IMR-90 (cell line): ENCODE data around the gene GRIN2A. TPM values are rescaled to one million over a fixed set of nuclear protein-coding genes. Genes with fewer than 3 reads are reported as not detected.

Source experiments
- ATAC-seq: fragments of 200-7000 bp; cut with Tn5 transposase; 2 replicates; pipeline ENCODE4 v1.9.1; 2020; ENCODE audit warnings: low read depth, mild to moderate bottlenecking, moderate library complexity
- BruUV-seq: library from RNA; stranded (reverse); fragments of 400-500 nt; replicated peaks from 2 replicates; lab custom pipeline; 2021; lab: Mats Ljungman, UMichigan
- CTCF ChIA-PET: fragments of 300-600 bp; formaldehyde crosslinking; extraction: SDS; loops from one replicate; lab custom pipeline; 2021; ENCODE audit warnings: antibody characterized with exemption; lab: Yijun Ruan, JAX
- POLR2A ChIA-PET: fragments of 300-600 bp; sonication (Branson Sonifier 250); formaldehyde crosslinking; loops from one replicate; lab custom pipeline; 2022; ENCODE audit warnings: antibody characterized with exemption; ENCODE audit not compliant: unreplicated experiment; lab: Charles Lee
- DNase-seq: peaks from one replicate; pipeline ENCODE4 v3.0.0; 2013
- H2AFZ ChIP-seq: replicated peaks from 2 replicates; pipeline ENCODE3; 2013; ENCODE audit warnings: low read length, mild to moderate bottlenecking; ENCODE audit not compliant: poor library complexity
- H2AK5ac ChIP-seq: 2 replicates; pipeline ENCODE4 v1.6.1; 2013; ENCODE audit warnings: low read depth, low read length, inconsistent platforms
- H2AK9ac ChIP-seq: replicated peaks from 2 replicates; pipeline ENCODE3; 2013; ENCODE audit warnings: mild to moderate bottlenecking, low read depth, low read length, moderate library complexity; ENCODE audit not compliant: poor library complexity
- H2BK120ac ChIP-seq: 2 replicates; pipeline ENCODE4 v1.6.1; 2013; ENCODE audit warnings: low read depth, low read length, inconsistent platforms
- H2BK15ac ChIP-seq: 3 replicates; pipeline ENCODE4 v1.6.1; 2013; ENCODE audit warnings: low read depth, low read length, inconsistent platforms
- H2BK20ac ChIP-seq: 2 replicates; pipeline ENCODE4 v1.6.1; 2013; ENCODE audit warnings: low read depth, mild to moderate bottlenecking, inconsistent platforms, low read length, moderate library complexity
- H2BK5ac ChIP-seq: 2 replicates; pipeline ENCODE4 v1.6.1; 2013; ENCODE audit warnings: mild to moderate bottlenecking, low read depth, low read length, inconsistent platforms; ENCODE audit not compliant: poor library complexity, severe bottlenecking
- H3K14ac ChIP-seq: replicated peaks from 2 replicates; pipeline ENCODE4 v1.6.1; 2013; ENCODE audit warnings: low read depth, low read length, inconsistent platforms
- H3K18ac ChIP-seq: 2 replicates; pipeline ENCODE4 v1.6.1; 2013; ENCODE audit warnings: low read depth, low read length, control low read depth
- H3K23ac ChIP-seq: 2 replicates; pipeline ENCODE4 v1.6.1; 2013; ENCODE audit warnings: low read depth, low read length, inconsistent platforms
- H3K27ac ChIP-seq: 2 replicates; pipeline ENCODE4 v1.5.1; 2013; ENCODE audit warnings: mild to moderate bottlenecking, control low read depth, low read length; ENCODE audit not compliant: insufficient read depth
- H3K27me3 ChIP-seq: 2 replicates; pipeline ENCODE4 v1.6.1; 2013; ENCODE audit warnings: low read length; ENCODE audit not compliant: control insufficient read depth, insufficient read depth
- H3K36me3 ChIP-seq: 2 replicates; pipeline ENCODE4 v1.6.1; 2013; ENCODE audit warnings: low read length, mixed read lengths; ENCODE audit not compliant: control insufficient read depth, insufficient read depth
- H3K4ac ChIP-seq: 2 replicates; pipeline ENCODE4 v1.6.1; 2013; ENCODE audit warnings: low read depth, low read length, inconsistent platforms
- H3K4me1 ChIP-seq: 2 replicates; pipeline ENCODE4 v1.6.1; 2013; ENCODE audit warnings: low read length, mixed read lengths; ENCODE audit not compliant: control insufficient read depth, insufficient read depth
- H3K4me2 ChIP-seq: 2 replicates; pipeline ENCODE4 v1.6.1; 2013; ENCODE audit warnings: low read depth, mild to moderate bottlenecking, control low read depth, low read length, moderate library complexity
- H3K4me3 ChIP-seq: 2 replicates; pipeline ENCODE4 v1.5.1; 2013; ENCODE audit warnings: low read depth, mild to moderate bottlenecking, control low read depth, low read length, moderate library complexity; ENCODE audit not compliant: insufficient read depth
- H3K56ac ChIP-seq: 2 replicates; pipeline ENCODE4 v1.6.1; 2013; ENCODE audit warnings: low read length, inconsistent platforms; ENCODE audit not compliant: insufficient read depth; ENCODE audit errors: extremely low read depth
- H3K79me1 ChIP-seq, 2 experiments: 2 replicates each; pipeline ENCODE4 v1.6.1; 2013; ENCODE audit warnings: low read length in 2 of 2, inconsistent platforms in 1 of 2, low read depth in 1 of 2
- H3K9ac ChIP-seq: 2 replicates; pipeline ENCODE4 v1.6.1; 2013; ENCODE audit warnings: low read depth, low read length, control low read depth
- H3K9me1 ChIP-seq: 2 replicates; pipeline ENCODE4 v1.6.1; 2013; ENCODE audit warnings: low read length, inconsistent platforms; ENCODE audit not compliant: insufficient read depth
- H3K9me3 ChIP-seq: 2 replicates; pipeline ENCODE4 v1.6.1; 2013; ENCODE audit warnings: low read length; ENCODE audit not compliant: control insufficient read depth, insufficient read depth
- H4K20me1 ChIP-seq: 2 replicates; pipeline ENCODE4 v1.6.1; 2013; ENCODE audit warnings: low read length, inconsistent platforms; ENCODE audit not compliant: insufficient read depth
- H4K5ac ChIP-seq: 2 replicates; pipeline ENCODE4 v1.6.1; 2013; ENCODE audit warnings: mild to moderate bottlenecking, low read depth, low read length, control low read depth
- H4K8ac ChIP-seq, 2 experiments: 2 replicates each; pipeline ENCODE4 v1.6.1; 2013; ENCODE audit warnings: low read depth in 2 of 2, low read length in 2 of 2, control low read depth in 1 of 2, inconsistent platforms in 1 of 2
- H4K91ac ChIP-seq: 2 replicates; pipeline ENCODE4 v1.6.1; 2013; ENCODE audit warnings: low read depth, low read length, inconsistent platforms; ENCODE audit not compliant: insufficient read depth
- BHLHE40 ChIP-seq: fragments of 150-350 bp; IDR thresholded peaks from 2 replicates; pipeline ENCODE4 v1.6.1; 2016; ENCODE audit warnings: mild to moderate bottlenecking, low read depth, low read length
- CEBPB ChIP-seq: IDR thresholded peaks from 2 replicates; pipeline ENCODE4 v1.6.1; 2012; ENCODE audit warnings: low read depth, low read length, improper control_type of control experiment
- ELK1 ChIP-seq: fragments of 150-350 bp; IDR thresholded peaks from 2 replicates; pipeline ENCODE4 v1.6.1; 2016; ENCODE audit warnings: low read depth, mild to moderate bottlenecking, low read length, moderate library complexity, borderline replicate concordance
- FOS ChIP-seq: fragments of 150-350 bp; IDR thresholded peaks from 2 replicates; pipeline ENCODE4 v1.6.1; 2016; ENCODE audit warnings: low read depth, low read length
- MAZ ChIP-seq: IDR thresholded peaks from 2 replicates; pipeline ENCODE4 v1.6.1; 2012; ENCODE audit warnings: low read depth, mild to moderate bottlenecking, low read length, improper control_type of control experiment, moderate library complexity, borderline replicate concordance
- RAD21 ChIP-seq: IDR thresholded peaks from 2 replicates; pipeline ENCODE4 v1.6.1; 2012; ENCODE audit warnings: low read length, improper control_type of control experiment
- USF2 ChIP-seq: fragments of 150-350 bp; IDR thresholded peaks from 2 replicates; pipeline ENCODE4 v1.6.1; 2017; ENCODE audit warnings: mild to moderate bottlenecking, antibody characterized with exemption, low read length, low read depth
- WGBS, 2 experiments: methylation state at CpG; one replicate each; pipeline versions ENCODE4 v1.1.5 to v1.1.7; 2013; ENCODE audit warnings: missing lambda C conversion rate in 2 of 2; ENCODE audit not compliant: insufficient read length in 1 of 2; ENCODE audit errors: extremely low coverage in 2 of 2; 5-methylcytosine and 5-hydroxymethylcytosine counted together
- dilution Hi-C: fragments of 300-500 bp; cut with HindIII; formaldehyde crosslinking; loops from one replicate; pipeline ENCODE4 v1.14.3; 2018; ENCODE audit warnings: low sequenced_read_pairs; ENCODE audit not compliant: unreplicated experiment
- in situ Hi-C: fragments of 300-500 bp; cut with MboI; formaldehyde crosslinking; loops from 3 replicates; pipeline ENCODE4 v1.14.3; 2019; ENCODE audit warnings: low sequenced_read_pairs, inconsistent platforms, mixed read lengths
- intact Hi-C: fragments of 100-400 bp; cut with micrococcal nuclease; formaldehyde crosslinking; loops from 2 replicates; pipeline ENCODE4 v1.10.0; 2022
- polyA plus RNA-seq, 3 experiments: library from polyadenylated mRNA; depleted of rRNA; stranded (reverse); fragments of >200 nt; gene quantifications; 2 replicates each; pipeline ENCODE4 v1.2.3, GENCODE V29; 2012; ENCODE audit warnings: low replicate concordance in 1 of 3
- total RNA-seq: library from RNA; depleted of rRNA; stranded (reverse); fragments of >200 nt; gene quantifications from 2 replicates; pipeline ENCODE4 v1.2.3, GENCODE V29; 2012

Gene GRIN2A
- total and polyA plus RNA-seq, 2 of the 4 experiments (the other 2 are of a cell fraction), result under 0.01 TPM; not detected in 1

GRCh38 chr16:9817586-9817985 lies 364.6 kb downstream of the GRIN2A start:
- Histone ChIP-seq H3K18ac (no peak overlapping the region), H2BK120ac (no peak overlapping the region)
- BruUV-seq, result no TSS peak

More at GRCh38 chr16:9817586-9817985, 364.6 kb downstream of the GRIN2A start:
- H3K56ac ChIP-seq, result no peak overlapping the region
- H3K36me3 ChIP-seq, result no peaks in the 10 kb centered on the region
- H2BK5ac ChIP-seq, result no peak overlapping the region
- no peak overlapping the region for H2AK9ac ChIP-seq
- H3K23ac ChIP-seq, result no peak overlapping the region
- H3K79me1 ChIP-seq, result no peaks in the 10 kb centered on the region
- no peaks in the 10 kb centered on the region for H3K4me1 ChIP-seq
- intact Hi-C loops, result no loop called here
- TF ChIP-seq RAD21, result no peak
- no peak for TF ChIP-seq FOS
- TF ChIP-seq CEBPB, result no peak
- no peak for TF ChIP-seq USF2
- no peak for TF ChIP-seq ELK1
- TF ChIP-seq BHLHE40, result no peak
- TF ChIP-seq MAZ, result no peak
- no peak overlapping the region for H3K9ac ChIP-seq
- no peak overlapping the region for H4K91ac ChIP-seq
- ChIA-PET CTCF (no interaction called here), POLR2A (no interaction called here)
- H4K5ac ChIP-seq, result no peak overlapping the region
- H2AK5ac ChIP-seq, result no peak overlapping the region
- H4K8ac ChIP-seq, result no peak overlapping the region
- H3K9me1 ChIP-seq, result no peaks in the 10 kb centered on the region
- no peak overlapping the region for H3K14ac ChIP-seq
- DNase-seq, result no peak
- H3K4me2 ChIP-seq, result no peak overlapping the region
- no peak overlapping the region for H2BK20ac ChIP-seq
- no peak for ATAC-seq
- no peak overlapping the region for H3K27ac ChIP-seq
- H3K4me3 ChIP-seq, result no peak overlapping the region
- no peaks in the 10 kb centered on the region for H4K20me1 ChIP-seq
- H2AFZ ChIP-seq, result no peak overlapping the region
- no peak overlapping the region for H3K4ac ChIP-seq
- dilution Hi-C loops, result no loop called here
- no CpG with 5 or more reads among the region's 4 CpGs for WGBS, 2 experiments
- peaks cover 9% of the 10 kb centered on the region for H3K9me3 ChIP-seq
- no peak overlapping the region for H2BK15ac ChIP-seq
- in situ Hi-C loops, result no loop called here
- H3K27me3 ChIP-seq, result no peaks in the 10 kb centered on the region
